ENCODE results near the gene UBR7.
"Not testable (repeated sequence)": the region's sequence is repeated elsewhere in the genome, so short reads cannot be mapped to it uniquely, and the experiment has no call there.

Gene UBR7, protein sequence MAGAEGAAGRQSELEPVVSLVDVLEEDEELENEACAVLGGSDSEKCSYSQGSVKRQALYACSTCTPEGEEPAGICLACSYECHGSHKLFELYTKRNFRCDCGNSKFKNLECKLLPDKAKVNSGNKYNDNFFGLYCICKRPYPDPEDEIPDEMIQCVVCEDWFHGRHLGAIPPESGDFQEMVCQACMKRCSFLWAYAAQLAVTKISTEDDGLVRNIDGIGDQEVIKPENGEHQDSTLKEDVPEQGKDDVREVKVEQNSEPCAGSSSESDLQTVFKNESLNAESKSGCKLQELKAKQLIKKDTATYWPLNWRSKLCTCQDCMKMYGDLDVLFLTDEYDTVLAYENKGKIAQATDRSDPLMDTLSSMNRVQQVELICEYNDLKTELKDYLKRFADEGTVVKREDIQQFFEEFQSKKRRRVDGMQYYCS

DNA sequence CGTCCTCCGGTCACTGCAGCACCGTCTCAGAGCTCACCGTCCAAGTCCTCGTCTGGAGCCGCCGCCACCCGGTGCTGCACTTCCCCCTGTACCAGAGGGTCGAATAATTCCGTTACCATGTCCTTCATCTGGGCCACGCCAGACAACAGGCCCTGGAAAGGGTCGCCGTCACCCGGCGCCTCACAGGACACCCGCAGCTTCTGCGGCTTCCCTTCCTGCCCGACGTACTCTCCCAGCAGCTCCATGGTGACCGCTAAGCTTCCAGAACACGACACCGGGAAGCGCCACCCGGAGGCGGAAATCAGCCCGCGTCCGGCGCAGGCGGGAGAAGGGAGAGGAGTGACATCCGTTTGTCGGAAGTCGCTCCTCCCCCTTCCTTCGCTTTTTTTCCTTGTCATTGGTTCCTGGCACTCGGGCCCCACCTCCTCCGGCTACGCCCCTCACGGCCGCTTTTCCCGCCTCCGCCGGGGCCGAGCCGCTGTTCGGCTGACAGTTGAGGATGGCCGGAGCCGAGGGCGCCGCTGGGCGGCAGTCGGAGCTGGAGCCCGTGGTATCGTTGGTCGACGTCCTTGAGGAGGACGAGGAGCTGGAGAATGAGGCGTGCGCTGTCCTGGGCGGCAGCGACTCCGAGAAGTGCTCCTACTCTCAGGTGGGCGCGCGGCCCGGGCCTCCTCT lies at the start of gene UBR7, which contains the start of gene GON7:
Gene UBR7 (plus strand): TSS at position 464 of the 675 bp plus-strand sequence. CDS start 36 bp downstream, at position 500.
Gene GON7 (minus strand): TSS at position 273 of the 675 bp plus-strand sequence. CDS start 28 bp downstream, at position 245.
- peak; percentile 98 for DNase-seq

DNA sequence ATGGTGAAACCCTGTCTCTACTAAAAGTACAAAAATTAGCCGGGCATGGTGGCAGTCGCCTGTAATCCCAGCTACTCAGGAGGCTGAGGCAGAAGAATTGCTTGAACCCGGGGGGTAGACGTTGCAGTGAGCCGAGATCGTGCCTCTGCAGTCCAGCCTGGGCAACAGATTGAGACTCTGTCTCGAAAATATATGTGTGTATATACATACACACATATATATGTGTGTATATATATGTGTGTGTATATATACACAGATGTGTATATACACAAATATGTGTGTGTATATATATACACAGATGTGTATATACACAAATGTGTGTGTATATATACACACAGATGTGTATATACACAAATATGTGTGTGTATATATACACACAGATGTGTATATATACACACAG lies 48.7 kb upstream of the UBR7 start:
- DNase-seq, result not testable (repeated sequence)

DNA sequence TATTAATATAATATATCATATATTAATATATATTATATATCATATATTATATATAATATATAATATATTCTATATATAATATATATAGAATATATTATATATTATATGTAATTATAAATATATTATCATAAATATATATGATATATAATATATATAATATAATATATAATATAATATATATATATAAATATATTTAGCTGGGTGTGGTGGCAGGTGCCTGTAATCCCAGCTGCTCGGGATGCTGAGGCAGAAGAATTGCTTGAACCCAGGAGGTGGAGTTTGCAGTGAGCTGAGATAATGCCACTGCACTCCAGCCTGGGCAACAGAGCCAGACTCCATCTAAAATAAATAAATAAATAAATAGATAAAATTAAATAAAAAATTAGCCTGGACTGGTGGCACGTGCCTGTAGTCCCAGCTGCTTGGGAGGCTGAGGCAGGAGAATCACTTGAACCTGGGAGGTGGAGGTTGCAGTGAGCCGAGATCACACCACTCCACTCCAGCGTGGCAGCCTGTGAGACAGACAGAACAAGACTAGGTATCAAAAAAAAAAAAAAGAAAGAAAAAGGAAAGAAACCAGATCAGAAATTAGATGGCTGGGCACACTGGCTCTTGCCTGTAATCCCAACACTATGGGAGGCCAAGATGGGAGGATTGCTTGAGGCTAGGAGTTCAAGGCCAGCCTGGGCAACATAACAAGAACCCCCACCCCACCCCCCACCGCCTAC lies 47.3 kb upstream of the UBR7 start:
- not testable (repeated sequence) for DNase-seq

DNA sequence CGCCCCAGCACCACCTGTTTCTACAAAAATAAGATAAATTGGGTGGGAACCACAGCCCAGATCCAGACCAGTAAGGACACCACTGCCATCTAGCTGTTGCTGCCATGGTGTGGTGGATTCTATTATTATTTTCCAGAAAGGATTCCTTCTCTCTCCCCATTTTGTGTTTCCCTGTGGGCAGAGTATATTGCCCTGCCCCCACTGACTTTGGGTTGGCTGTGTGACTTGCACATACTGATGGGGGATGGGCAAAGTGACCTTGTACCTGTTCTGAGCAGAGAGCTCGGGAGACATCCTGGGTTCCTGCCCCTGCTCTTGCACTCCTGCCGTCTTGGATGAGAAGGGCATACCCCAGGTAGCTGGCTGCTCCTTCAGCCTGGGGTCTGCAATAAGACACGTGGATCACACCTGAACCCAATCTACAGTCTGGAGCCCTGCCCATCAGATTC lies 46.7 kb upstream of the UBR7 start:
- peak; percentile 37 for DNase-seq

DNA sequence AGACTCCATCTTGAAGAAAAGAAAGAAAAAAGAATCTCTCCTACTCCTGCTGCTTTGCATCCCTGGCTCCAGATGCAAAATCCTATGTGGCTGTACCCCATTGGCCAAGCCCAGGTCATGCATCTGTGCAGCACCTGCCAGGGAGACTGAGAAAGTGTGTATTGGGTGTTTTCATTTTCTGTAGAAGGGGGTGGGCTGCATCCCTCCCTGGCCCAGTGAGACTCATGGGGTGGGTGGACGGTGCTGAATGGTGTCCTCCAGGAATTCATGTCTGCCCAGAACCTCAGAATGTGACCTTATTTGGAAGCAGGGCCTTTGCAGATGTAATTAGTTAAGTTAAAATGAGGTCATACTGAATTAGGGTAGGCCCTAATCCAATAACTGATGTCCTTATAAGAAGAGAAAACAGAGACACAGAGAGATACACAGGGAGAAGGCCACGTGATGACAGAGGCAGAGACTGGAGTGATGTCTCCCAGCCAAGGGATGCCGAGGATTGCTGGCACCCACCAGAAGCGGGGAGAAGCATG lies 45.6 kb upstream of the UBR7 start:
- peak; percentile 75 for DNase-seq

DNA sequence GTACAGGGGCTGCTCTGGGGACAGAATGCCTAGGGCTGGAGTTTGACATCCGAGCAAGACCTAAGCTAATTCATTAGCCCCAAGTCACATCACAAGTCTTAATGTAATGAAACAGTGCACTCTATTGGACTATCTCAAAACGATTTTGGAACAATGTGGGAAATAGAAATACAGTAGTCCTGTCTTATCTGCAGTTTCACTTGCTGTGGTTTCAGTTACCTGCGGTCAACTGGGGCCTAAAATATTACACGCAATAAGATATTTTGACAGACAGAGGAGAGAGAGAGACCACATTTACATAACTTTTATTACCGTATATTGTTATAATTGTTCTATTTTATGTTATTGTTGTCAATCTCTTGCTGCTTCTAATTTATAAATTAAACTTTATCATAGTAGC lies 43.5 kb upstream of the UBR7 start:
- no peak for DNase-seq

DNA sequence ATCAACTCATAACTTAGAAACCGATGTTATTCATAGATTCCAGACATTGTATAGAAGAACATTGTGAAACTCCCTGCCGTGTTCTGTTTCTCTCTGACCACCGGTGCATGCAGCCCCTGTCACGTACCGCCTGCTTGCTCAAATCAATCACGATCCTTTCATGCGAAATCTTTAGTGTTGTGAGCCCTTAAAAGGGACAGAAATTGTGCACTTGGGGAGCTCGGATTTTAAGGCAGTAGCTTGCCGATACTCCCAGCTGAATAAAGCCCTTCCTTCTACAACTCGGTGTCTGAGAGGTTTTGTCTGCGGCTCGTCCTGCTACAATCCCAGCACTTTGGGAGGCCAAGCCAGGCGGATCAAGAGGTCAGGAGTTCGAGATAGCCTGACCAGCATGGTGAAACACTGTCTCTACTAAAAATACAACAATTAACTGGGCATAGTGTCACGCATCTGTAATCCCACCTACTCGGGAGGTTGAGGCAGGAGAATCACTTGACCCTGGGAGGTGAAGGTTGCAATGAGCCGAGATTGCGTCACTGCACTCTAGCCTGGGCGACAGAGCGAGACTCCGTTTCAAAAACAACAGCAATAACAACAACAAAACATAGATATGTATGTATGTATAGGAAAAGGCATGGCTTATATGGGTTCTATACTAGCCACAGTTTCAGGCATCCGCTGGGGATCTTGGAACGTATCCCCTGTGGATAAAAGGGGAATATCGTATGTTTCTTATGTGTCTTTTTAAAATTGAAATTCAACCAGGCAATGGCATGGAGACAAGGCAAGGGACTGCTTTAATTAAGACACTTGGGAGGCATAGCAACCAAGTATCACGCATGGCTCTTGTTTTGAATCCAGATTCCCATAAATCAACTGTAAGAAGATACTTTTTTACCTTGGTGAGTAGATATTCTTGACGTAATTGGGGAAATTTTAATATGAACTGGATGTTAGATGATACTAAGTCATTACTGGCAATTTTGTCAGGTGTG lies 41.5 kb upstream of the UBR7 start:
- DNase-seq, result not testable (repeated sequence)

DNA sequence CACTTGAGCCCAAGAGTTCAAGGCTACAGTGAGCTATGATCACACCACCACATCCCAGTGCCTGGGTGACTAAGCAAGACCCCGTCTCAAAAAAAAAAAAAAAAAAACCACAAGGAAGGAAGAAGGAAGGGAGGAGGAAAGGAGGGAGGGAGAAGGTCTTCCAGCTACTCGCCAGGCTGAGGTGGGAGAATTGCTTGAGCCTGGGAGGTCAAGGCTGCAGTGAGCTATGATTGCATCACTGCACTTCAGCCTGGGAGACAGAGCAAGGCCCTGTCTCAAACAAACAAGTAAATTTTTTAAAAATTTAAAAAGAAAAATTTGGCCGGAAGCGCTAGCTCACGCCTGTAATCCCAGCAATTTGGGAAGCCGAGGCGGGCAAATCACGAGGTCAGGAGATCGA lies 38.4 kb upstream of the UBR7 start:
- DNase-seq, result not testable (repeated sequence)

DNA sequence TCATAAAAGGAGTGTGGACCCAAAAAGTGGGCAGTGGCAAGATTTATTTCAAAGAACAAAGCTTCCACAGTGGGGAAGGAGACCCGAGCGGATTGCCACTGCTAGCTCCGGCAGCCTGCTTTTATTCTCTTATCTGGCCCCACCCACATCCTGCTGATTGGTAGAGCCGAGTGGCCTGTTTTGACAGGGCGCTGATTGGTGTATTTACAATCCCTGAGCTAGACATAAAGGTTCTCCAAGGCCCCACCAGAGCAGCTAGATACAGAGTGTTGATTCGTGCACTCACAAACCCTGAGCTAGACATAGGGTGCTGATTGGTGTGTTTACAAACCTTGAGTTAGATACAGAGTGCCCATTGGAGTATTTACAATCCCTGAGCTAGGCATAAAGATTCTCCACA lies 37.4 kb upstream of the UBR7 start:
- DNase-seq, result not testable (repeated sequence)

DNA sequence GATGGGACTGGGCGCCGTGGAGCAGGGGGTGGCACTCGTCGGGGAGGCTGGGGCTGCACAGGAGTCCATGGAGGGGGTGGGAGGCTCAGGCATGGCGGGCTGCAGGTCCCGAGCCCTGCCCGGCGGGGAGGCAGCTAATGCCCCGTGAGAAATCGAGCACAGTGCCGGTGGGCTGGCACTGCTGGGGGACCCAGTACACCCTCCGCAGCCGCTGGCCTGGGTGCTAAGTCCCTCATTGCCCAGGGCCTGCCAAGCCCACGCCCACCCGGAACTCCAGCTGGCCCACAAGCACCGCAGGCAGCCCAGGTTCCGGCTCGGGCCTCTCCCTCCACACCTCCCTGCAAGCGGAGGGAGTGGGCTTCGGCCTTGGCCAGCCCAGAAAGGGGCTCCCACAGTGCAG lies 36.9 kb upstream of the UBR7 start:
- not testable (repeated sequence) for DNase-seq

DNA sequence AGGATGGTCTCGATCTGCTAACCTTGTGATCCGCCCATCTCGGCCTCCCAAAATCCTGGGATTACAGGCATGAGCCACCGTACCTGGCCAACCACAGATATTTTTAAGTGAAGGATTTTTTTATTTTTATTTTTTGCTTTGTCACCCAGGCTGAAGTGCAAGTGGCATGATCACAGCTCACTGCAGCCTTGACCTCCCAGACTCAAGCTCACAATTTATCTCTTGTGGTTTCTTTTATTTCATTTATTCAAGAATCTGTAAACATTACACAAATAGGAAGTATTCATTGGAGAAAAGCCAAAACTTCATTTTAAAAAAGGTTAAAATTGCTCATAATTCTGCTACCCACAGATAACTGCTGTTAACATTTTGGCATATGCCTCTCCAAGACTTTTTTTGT lies 35.7 kb upstream of the UBR7 start:
- no peak for DNase-seq

DNA sequence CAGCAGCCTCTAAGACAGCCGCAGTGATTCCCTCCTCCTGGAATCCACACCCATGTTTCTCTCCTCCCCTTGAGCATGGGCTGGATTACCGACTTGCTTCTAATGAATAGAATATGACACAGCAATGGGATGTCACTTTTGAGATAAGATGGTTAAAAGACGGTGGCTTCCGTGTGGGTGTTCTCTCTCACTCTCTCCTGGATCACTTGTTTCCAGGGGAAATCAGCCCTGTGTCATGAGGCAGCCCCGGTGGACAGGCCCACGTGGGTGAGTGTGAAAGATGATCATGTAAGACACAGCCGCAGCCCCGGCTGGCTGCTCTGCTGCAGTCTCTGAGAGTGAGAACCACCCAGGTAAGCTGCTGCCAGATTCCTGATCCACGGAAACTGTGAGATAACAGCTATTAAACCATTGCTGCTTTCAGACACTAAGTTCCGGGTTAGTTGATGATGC lies 33.1 kb upstream of the UBR7 start:
- peak; percentile 49 for DNase-seq

DNA sequence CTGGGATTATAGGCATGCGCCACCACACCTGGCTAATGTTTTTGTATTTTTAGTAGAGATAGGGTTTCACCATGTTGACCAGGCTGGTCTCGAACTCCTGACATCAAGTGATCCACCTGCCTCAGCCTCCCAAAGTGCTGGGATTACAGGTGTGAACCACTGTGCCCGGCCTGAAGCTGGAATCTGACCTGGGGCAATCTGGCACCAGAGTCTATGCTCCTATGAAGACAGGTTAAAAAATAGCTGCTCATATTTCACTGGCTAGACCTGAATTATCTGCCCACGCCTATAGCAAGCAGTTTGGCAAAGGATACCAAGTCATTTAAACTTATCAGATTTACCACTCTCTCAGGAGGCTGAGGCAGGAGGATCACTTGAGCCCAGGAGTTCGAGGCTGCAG lies 32.3 kb upstream of the UBR7 start:
- DNase-seq, result not testable (repeated sequence)

DNA sequence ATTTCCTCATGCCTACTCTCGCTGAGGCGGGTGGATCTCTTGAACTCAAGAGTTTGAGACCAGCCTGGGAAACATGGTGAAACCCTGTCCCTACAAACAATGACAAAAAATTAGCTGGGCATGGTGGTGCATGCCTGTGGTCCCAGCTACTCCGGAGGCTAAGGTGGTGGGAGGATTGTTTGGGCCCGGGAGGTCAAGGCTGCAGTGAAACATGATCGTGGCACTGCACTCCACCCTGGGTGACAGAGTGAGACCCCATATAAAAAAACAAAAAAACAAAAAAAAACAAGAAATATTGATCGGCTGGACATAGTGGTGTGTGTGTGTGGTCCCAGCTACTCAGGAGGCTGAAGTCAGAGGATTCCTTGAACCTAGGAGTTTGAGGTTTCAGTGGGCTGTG lies 31.6 kb upstream of the UBR7 start:
- DNase-seq, result no peak

DNA sequence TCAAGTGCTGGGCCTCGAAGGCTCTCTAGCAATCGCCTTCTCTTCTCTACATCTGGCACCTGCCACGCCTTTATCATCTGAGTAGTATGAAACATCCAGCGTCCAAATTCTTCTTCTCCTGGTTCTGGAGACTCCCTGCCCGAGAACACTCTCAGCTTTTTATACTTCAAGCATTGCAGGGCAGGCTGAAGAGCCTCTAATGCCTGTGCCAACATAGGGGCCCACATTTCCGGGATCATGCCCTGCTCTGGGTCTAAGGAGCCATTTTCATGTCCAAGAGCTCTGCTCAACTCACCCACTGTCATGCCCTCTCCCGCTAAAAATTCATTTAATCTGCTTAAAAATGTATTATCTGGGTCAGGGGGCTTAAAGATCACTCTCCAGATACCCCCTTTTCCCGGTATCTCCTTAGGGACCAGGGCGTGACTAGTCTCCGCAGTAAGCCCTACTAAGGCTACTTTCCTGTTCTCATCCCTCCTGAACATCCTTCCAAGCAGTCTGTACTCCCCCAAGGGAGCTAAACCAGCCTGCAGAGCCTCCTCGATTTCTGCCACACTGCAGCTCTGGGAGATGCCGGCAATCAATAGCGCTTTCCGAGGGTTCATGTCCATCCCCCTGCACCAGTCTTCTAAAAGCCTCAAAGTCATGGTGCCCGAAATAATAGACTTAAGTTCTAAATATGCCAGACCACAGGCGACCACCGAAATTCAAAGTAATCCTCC lies 23.3 kb upstream of the UBR7 start:
- peak; percentile 37 for DNase-seq

DNA sequence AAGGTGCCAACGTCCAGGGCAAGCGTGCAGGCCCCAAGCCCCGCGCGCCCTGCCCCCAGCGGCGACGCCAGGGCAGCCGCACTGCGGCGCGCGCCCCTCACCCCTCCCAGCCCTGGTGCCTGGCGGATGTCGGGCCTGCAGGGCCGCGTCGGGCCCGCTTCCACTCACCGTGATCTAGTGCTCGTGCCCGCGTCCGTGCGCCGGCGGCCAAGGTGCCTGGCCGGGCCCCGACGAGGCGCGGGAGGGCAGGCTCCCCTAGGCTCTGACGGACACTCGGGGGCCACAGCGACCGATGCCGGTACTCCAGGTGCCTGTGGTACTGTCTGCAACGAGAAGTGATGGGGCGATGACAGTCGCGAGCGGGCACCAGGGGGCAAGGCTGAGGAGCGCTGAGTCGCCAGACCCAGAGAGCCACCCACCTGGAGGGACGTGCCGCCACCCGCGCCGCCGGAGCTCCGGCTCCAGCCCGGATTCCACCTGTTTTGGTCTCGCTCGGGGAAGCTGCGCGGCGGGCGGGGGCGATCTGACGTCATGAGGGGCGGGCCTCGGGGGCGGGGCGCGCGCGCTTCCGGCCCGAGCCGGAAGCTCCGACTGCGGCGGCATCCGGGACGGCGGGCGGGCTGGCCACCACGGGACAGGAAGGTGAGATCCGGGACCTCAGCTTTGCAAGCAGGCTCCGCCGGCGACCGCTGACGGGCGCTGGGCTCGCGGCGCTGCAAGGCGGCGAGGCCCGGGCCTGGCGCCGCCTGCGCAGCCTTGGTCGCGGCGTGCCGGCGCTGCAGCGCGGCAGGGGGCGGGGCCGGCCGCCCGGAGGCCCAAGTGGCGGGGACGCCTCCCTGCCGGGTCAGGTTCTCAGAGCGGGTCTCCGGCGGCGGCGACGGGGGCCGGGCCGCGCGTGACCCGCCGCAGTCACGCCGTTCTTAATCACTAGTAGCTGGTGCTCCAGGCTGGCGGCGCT lies 22.4 kb upstream of the UBR7 start, which contains the start of the genes LYSET and MOAP1:
Gene LYSET (plus strand): TSS at position 927 of the 958 bp plus-strand sequence. CDS start 89 bp downstream, outside the sequence.
Gene MOAP1 (minus strand): TSS at position 507 of the 958 bp plus-strand sequence. CDS start 655 bp downstream, outside the sequence.
- DNase-seq, result peak; percentile 81

DNA sequence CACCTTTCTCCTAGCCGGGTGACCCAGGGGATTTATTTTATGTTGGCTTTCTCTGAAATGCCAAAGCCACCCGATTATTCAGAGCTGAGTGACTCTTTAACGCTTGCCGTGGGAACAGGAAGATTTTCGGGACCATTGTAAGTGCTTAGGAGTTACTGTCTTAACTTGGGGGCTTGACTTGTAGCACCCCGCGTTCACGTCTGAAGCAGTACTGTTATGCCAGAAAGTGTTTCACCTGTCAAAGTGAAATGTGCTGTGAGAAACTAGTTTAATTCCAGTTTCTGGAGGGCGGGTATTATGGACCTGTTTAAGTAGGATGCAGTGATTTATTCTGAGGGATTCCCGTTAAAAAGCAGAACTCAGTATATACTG lies 21.7 kb upstream of the UBR7 start:
- DNase-seq, result no peak

DNA sequence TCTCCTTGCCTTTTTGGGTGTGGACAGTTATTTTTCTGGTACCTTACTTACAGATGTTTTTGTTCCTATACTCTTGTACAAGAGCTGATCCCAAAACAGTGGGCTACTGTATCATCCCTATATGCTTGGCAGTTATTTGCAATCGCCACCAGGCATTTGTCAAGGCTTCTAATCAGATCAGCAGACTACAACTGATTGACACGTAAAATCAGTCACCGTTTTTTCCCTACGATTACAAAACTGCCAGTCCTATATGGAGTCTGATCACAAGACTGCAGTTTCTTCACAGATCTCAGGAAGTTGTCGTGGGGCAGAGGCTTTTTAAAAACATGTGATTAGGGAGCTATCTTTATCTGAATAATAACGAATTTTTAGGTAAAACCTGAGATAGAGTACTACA lies 20.6 kb upstream of the UBR7 start:
- no peak for DNase-seq

DNA sequence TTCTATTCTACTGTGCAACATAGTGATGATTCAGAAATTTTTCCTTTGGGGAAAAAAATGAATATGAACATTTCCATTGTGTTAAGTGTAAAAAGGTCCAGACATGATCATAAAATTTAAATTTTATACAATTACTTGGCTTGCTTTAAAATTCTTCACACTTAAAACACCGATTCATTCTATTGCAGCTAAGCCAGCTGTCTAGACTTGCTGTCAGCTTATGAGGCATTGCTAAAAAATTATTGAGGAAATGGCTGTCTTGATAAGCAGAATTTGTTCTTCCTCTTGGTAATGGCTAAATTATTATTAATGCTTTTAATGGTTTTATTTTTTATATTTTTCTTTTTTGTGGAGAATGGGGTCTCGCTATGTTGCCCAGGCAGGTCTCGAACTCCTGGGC lies 20.1 kb upstream of the UBR7 start:
- DNase-seq, result no peak
